ENCODE measurements around the gene C16orf86. TPM values are rescaled to one million over a fixed set of nuclear protein-coding genes. Genes with fewer than 3 reads are reported as not detected.

The C16orf86 gene
- total and polyA plus RNA-seq, 2 of the 8 experiments (the other 6 are each of a cell fraction or from before 2014, with no cell fraction given): 1.4 to 2.3 TPM

DNA sequence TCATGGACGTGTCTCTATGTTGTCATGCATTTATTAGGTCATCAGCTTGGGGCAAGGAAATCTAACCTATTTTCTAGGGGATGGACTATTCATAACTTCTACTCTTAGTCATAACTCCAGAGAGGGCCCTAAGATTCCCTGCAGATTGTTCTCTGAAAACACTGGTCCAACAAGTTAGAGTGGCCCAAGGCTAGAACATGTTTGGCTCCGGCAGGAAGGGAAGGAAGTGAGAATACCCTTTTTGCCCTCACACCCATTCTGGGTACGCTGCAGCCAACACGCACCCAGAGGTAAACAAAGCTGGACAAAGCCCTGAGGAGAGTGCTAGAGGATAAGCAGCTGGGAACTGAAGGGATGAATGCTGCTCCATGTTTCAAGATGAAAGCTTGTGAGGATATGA is 9.9 kb downstream of the C16orf86 start:
- no peak overlapping the region for H2BK15ac ChIP-seq (ENCODE audit: low read length)
- H3K4me2 ChIP-seq (ENCODE audit: insufficient read depth in 1 of 2, low read depth in 2 of 2, low read length in 2 of 2): no peak overlapping the region
- no peak overlapping the region for H3K27ac ChIP-seq (ENCODE audit: low read depth, low read length)
- ChIA-PET POLR2A (ENCODE audit: partially characterized antibody) (interaction anchor here (0.6 to 0.9 kb wide), 3 partner anchors 38 to 157 kb away, joined by 3 to 4 read pairs (median 3); no protein-coding TSS in a partner anchor), CTCF (ENCODE audit: partially characterized antibody) (interaction anchor here (0.6 to 5.5 kb wide), 6 partner anchors 10 to 182 kb away, joined by 3 to 46 read pairs (median 3); partner anchors contain the start of genes C16orf86 and ENKD1)
- no peaks in the 10 kb centered on the region for H3K79me2 ChIP-seq (ENCODE audit: control insufficient read depth in 1 of 2, insufficient read depth in 2 of 2, low read length in 2 of 2)
- FAIRE-seq (no peak), DNase-seq (ENCODE audit: low read depth in 1 of 2, low spot score in 2 of 2) (no peak)
- no peak overlapping the region for H3K56ac ChIP-seq (replicated peaks; ENCODE audit: insufficient read length, low read depth, low read length)
- H4K91ac ChIP-seq (replicated peaks; ENCODE audit: insufficient read length, low read length): no peak overlapping the region
- 98% methylated on average over 4 of the region's 4 CpGs; no CpG with 5 or more reads in 1 of the 2 experiments for WGBS, 2 experiments (ENCODE audit: extremely low coverage in 1 of 2, insufficient coverage in 1 of 2, insufficient read length in 1 of 2, insufficient replicate concordance in 2 of 2, low coverage in 1 of 2, low lambda C conversion rate in 2 of 2, missing lambda C conversion rate in 1 of 2)
- no peak overlapping the region for H3K23ac ChIP-seq (ENCODE audit: insufficient read length)
- no peaks in the 10 kb centered on the region for H3K9me3 ChIP-seq (ENCODE audit: insufficient read depth in 2 of 2, low read depth in 1 of 2, low read length in 1 of 2)
- H4K5ac ChIP-seq (ENCODE audit: insufficient read length, low read depth, low read length): no peak overlapping the region
- no peak overlapping the region for H3K4me3 ChIP-seq (ENCODE audit: extremely low read depth in 1 of 4, insufficient read depth in 2 of 4, low read depth in 3 of 4, low read length in 4 of 4)
- peaks cover 0 to 8% of the 10 kb centered on the region in 2 experiments for H4K20me1 ChIP-seq (replicated peaks in 1 of 2; ENCODE audit: control insufficient read depth in 1 of 2, insufficient read depth in 2 of 2, low read length in 2 of 2)
- no peak overlapping the region for H2BK12ac ChIP-seq (ENCODE audit: low read depth, low read length)
- H2AFZ ChIP-seq (ENCODE audit: low read length): no peak overlapping the region
- H3K9ac ChIP-seq (replicated peaks in 1 of 4; ENCODE audit: extremely low read depth in 1 of 4, low read depth in 3 of 4, low read length in 3 of 4): no peak overlapping the region
- H3K4ac ChIP-seq (replicated peaks; ENCODE audit: insufficient read length, low read depth, low read length): no peak overlapping the region
- no peak overlapping the region for H3K18ac ChIP-seq (ENCODE audit: extremely low read depth, low read length)
- H2AK5ac ChIP-seq (ENCODE audit: low read depth, low read length): no peak overlapping the region
- H3K79me1 ChIP-seq (ENCODE audit: low read depth, low read length): no peaks in the 10 kb centered on the region; the same call in none of the 2 replicates
- H3K14ac ChIP-seq (ENCODE audit: insufficient read length): no peak overlapping the region
- H3K4me1 ChIP-seq (replicated peaks in 1 of 4; ENCODE audit: control insufficient read depth in 3 of 4, insufficient read depth in 4 of 4, low read length in 3 of 4): peaks cover 0 to 3% (median 0%) of the 10 kb centered on the region in 4 experiments; a peak in 1 of 7 replicates
- no peaks in the 10 kb centered on the region for H3K27me3 ChIP-seq (replicated peaks in 1 of 4; ENCODE audit: control insufficient read depth in 3 of 4, extremely low read depth in 1 of 4, insufficient read depth in 3 of 4, low read length in 3 of 4)
- H4K8ac ChIP-seq (ENCODE audit: extremely low read depth, insufficient read depth, low read length): no peak overlapping the region
- H3K36me3 ChIP-seq (ENCODE audit: control insufficient read depth in 2 of 4, insufficient read depth in 4 of 4, low read length in 3 of 4): peaks cover 0 to 3% (median 0%) of the 10 kb centered on the region in 4 experiments; a peak in 1 of 8 replicates
- no peaks in the 10 kb centered on the region for H3K23me2 ChIP-seq (ENCODE audit: low read depth, low read length)
- no peak overlapping the region for H2BK120ac ChIP-seq (replicated peaks; ENCODE audit: low read depth, low read length)
- H2BK5ac ChIP-seq (ENCODE audit: low read depth, low read length): no peak overlapping the region
- no peak overlapping the region for H2BK20ac ChIP-seq (ENCODE audit: low read length)
- TF ChIP-seq TCF12 (IDR thresholded peaks at IDR 0.05; ENCODE audit: low read depth, low read length) (no peak), KDM1A (IDR thresholded peaks at IDR 0.05; ENCODE audit: borderline replicate concordance, low read length) (no peak)

All from H1 (cell line).